Osteoblast (primary cell): ENCODE results near the gene YKT6. TPM values are rescaled to one million over a fixed set of nuclear protein-coding genes. Genes with fewer than 3 reads are reported as not detected.

ENCODE experiments used
- DNase-seq: peaks from one replicate; pipeline ENCODE4 v3.0.0; 2011; ENCODE audit warnings: low spot score, mixed read lengths; ENCODE audit not compliant: insufficient read length; ENCODE audit errors: missing footprints
- H2AFZ ChIP-seq: 2 replicates; pipeline ENCODE4 v1.6.0; 2011; ENCODE audit warnings: mild to moderate bottlenecking, low read length
- H3K27ac ChIP-seq: 2 replicates; pipeline ENCODE4 v1.5.1; 2011; ENCODE audit warnings: mild to moderate bottlenecking, low read depth, low read length, moderate library complexity
- H3K27me3 ChIP-seq: 2 replicates; pipeline ENCODE4 v1.6.0; 2012; ENCODE audit warnings: mild to moderate bottlenecking, control low read depth, inconsistent platforms, low read length, moderate library complexity; ENCODE audit not compliant: insufficient read depth
- H3K36me3 ChIP-seq: 2 replicates; pipeline ENCODE4 v1.5.1; 2011; ENCODE audit warnings: mild to moderate bottlenecking, low read length, control low read depth, moderate library complexity; ENCODE audit not compliant: insufficient read depth
- H3K4me1 ChIP-seq: 2 replicates; pipeline ENCODE4 v1.5.1; 2011; ENCODE audit warnings: mild to moderate bottlenecking, low read length, control low read depth, moderate library complexity; ENCODE audit not compliant: insufficient read depth
- H3K4me2 ChIP-seq: 2 replicates; pipeline ENCODE4 v1.6.0; 2011; ENCODE audit warnings: mild to moderate bottlenecking, low read length; ENCODE audit not compliant: insufficient read depth
- H3K4me3 ChIP-seq: fragments of 200-600 bp; sonication (generic); 3 replicates; pipeline ENCODE4 v1.5.1; 2012; ENCODE audit warnings: mild to moderate bottlenecking, low read length, inconsistent platforms; ENCODE audit not compliant: insufficient read depth
- H3K79me2 ChIP-seq: 2 replicates; pipeline ENCODE4 v1.6.0; 2012; ENCODE audit warnings: mild to moderate bottlenecking, low read length, control low read depth, inconsistent platforms; ENCODE audit not compliant: insufficient read depth
- H3K9me3 ChIP-seq: 2 replicates; pipeline ENCODE4 v1.5.1; 2011; ENCODE audit warnings: low read depth, low read length, control low read depth
- H4K20me1 ChIP-seq: 2 replicates; pipeline ENCODE4 v1.6.0; 2012; ENCODE audit warnings: mild to moderate bottlenecking, low read length, control low read depth; ENCODE audit not compliant: insufficient read depth
- total RNA-seq: library from RNA; depleted of rRNA; stranded (reverse); fragments of >200 nt; gene quantifications from 2 replicates; pipeline ENCODE4 v1.2.3, GENCODE V29; 2012
- TF ChIP-seq, protein P1 (sequence below): IDR thresholded peaks from 2 replicates; pipeline ENCODE4 v1.5.1; 2011; ENCODE audit warnings: mild to moderate bottlenecking, low read depth, low read length, moderate library complexity; ENCODE audit errors: extremely low read depth

The YKT6 gene
- total RNA-seq, 1 donor, result 90.1 TPM

DNA sequence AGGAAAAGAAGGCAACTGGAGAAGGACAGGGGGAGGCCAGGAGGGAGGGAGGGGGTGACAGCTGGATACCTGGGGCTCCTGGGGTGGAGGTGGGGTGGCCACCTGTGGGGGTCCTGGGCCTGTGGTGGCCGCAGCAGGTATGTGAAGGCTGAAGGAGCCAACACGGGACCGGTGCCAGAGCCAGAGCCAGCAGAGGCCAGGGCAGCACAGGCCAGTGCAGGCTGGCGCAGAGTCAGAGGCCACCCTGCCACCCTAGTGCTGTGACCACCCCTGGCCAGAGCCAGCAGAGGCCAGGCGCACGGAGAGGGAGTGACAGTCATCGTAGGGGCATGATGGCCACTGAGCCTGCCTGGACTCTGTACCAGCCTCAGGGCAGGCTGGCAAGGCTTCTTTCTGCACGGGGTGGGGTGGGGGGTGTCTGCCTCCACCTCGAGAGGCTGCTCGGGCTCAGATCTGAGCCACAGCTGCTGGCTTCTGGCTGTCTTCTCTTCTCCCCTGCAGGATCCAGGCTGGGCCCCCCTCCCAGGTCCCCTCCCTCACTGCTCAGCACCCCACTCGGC, 28.8 kb downstream of the YKT6 start:
- peaks cover 11% of the 10 kb centered on the region for H3K27me3 ChIP-seq
- no peaks in the 10 kb centered on the region for H4K20me1 ChIP-seq
- TF ChIP-seq, protein P1, sequence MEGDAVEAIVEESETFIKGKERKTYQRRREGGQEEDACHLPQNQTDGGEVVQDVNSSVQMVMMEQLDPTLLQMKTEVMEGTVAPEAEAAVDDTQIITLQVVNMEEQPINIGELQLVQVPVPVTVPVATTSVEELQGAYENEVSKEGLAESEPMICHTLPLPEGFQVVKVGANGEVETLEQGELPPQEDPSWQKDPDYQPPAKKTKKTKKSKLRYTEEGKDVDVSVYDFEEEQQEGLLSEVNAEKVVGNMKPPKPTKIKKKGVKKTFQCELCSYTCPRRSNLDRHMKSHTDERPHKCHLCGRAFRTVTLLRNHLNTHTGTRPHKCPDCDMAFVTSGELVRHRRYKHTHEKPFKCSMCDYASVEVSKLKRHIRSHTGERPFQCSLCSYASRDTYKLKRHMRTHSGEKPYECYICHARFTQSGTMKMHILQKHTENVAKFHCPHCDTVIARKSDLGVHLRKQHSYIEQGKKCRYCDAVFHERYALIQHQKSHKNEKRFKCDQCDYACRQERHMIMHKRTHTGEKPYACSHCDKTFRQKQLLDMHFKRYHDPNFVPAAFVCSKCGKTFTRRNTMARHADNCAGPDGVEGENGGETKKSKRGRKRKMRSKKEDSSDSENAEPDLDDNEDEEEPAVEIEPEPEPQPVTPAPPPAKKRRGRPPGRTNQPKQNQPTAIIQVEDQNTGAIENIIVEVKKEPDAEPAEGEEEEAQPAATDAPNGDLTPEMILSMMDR, result no peak
- no peaks in the 10 kb centered on the region for H3K9me3 ChIP-seq
- no peak overlapping the region for H3K4me3 ChIP-seq
- no peaks in the 10 kb centered on the region for H3K36me3 ChIP-seq
- no peaks in the 10 kb centered on the region for H3K79me2 ChIP-seq
- no peaks in the 10 kb centered on the region for H3K4me1 ChIP-seq
- H2AFZ ChIP-seq, result no peak overlapping the region
- no peak overlapping the region for H3K27ac ChIP-seq
- no peak overlapping the region for H3K4me2 ChIP-seq
- peak; percentile 89 for DNase-seq

DNA sequence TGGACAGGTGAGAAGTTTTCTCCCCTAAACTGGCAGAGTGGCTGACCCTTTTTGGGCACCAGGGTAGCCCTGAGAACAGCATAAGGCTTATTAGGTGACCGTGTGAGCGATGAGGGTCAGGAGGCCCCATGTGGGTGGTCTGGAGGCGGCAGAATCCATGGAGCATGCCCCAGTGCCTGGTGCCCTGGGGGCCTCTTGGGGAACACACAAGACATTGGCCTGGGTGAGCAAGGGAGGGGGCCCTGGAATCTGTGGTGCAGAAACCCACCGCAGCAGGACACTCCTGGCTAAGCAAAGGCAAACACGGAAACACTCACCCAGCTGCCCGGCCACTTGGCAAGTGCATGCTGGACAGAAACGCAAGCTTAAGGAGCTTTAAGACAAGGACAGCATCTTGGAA, 29.5 kb downstream of the YKT6 start:
- H3K27ac ChIP-seq, result no peak overlapping the region
- no peaks in the 10 kb centered on the region for H3K9me3 ChIP-seq
- H3K27me3 ChIP-seq, result peaks cover 7% of the 10 kb centered on the region
- TF ChIP-seq, protein P1, result no peak
- no peak for DNase-seq
- H2AFZ ChIP-seq, result no peak overlapping the region
- no peak overlapping the region for H3K4me3 ChIP-seq
- H3K4me1 ChIP-seq, result no peaks in the 10 kb centered on the region
- H3K79me2 ChIP-seq, result no peaks in the 10 kb centered on the region
- no peak overlapping the region for H3K4me2 ChIP-seq
- no peaks in the 10 kb centered on the region for H4K20me1 ChIP-seq
- H3K36me3 ChIP-seq, result no peaks in the 10 kb centered on the region

DNA sequence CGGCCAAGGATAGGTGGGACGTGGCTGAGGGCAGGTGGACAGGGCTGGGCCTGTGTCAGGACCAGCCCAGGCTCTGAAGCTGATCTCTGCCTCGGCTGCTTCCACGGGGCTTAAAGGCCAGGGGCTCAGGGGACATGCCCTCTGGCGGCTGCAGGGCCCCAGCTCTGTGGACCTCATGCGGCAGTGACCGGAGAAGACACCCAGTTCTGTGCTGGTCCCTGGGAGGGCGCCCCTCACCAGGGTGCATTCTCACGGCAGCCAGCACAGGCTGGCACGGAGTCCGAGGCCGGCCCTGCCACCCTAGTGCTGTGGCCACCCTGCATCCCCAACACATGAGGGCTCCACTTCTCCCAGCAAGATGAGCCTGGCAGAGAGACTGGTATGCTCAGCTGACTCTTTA, 30.3 kb downstream of the YKT6 start:
- Histone ChIP-seq H3K4me1 (no peaks in the 10 kb centered on the region), H3K4me2 (no peak overlapping the region), H3K36me3 (no peaks in the 10 kb centered on the region), H3K9me3 (no peaks in the 10 kb centered on the region), H4K20me1 (no peaks in the 10 kb centered on the region), H3K4me3 (no peak overlapping the region), H3K79me2 (no peaks in the 10 kb centered on the region), H3K27me3 (peaks cover 1% of the 10 kb centered on the region), H2AFZ (no peak overlapping the region), H3K27ac (no peak overlapping the region)
- TF ChIP-seq, protein P1, result no peak
- no peak for DNase-seq

DNA sequence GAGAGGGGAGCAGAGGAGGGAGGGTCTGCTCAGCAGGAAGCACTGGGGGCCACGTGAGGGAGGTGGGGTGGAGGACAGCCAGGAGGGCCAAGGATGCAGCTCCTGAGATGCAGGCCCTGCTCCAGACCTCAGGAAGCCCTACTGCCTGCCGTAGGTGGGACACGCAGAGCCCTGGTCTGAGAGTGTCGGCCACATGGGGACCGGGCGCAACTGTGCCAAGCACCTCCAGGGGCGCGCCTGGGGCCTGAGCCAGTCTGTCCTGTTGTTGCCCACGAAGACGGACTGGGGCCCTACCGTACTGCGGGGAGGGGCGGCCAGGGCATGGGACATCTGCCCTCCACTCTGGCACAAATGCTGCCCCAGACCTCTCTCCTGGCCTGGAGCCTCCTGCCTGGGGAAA, 31.6 kb downstream of the YKT6 start:
- Histone ChIP-seq H4K20me1 (no peaks in the 10 kb centered on the region), H3K4me1 (no peaks in the 10 kb centered on the region), H3K27me3 (no peaks in the 10 kb centered on the region), H3K36me3 (no peaks in the 10 kb centered on the region), H3K4me2 (no peak overlapping the region), H3K4me3 (no peak overlapping the region), H2AFZ (no peak overlapping the region), H3K9me3 (no peaks in the 10 kb centered on the region), H3K27ac (no peak overlapping the region), H3K79me2 (no peaks in the 10 kb centered on the region)
- TF ChIP-seq, protein P1, result no peak
- no peak for DNase-seq
